Activated CD4-positive, alpha-beta T cell treated with anti-CD3 and anti-CD28 coated beads for 36 hours (primary cell): ENCODE results near the gene PDGFRB. TPM values are rescaled to one million over a fixed set of nuclear protein-coding genes. Genes with fewer than 3 reads are reported as not detected.

Source experiments
- ATAC-seq: fragments of 200-7000 bp; cut with Tn5 transposase; one replicate; pipeline ENCODE4 v1.10.0; 2021; ENCODE audit warnings: mild to moderate bottlenecking, moderate library complexity
- CTCF ChIA-PET: fragments of 350-600 bp; sonication (Branson Sonifier 250); formaldehyde crosslinking; loops from one replicate; lab custom pipeline; 2021; ENCODE audit warnings: antibody characterized with exemption; lab: Charles Lee
- POLR2A ChIA-PET: fragments of 350-600 bp; sonication (Branson Sonifier 250); formaldehyde crosslinking; loops from one replicate; lab custom pipeline; 2021; ENCODE audit warnings: antibody characterized with exemption, inconsistent platforms; lab: Charles Lee
- DNase-seq: peaks from one replicate; pipeline ENCODE4 v3.0.0-alpha.2; 2020
- H3K27ac Mint-ChIP-seq: one replicate; pipeline ENCODE4 v1.8.0; 2021; ENCODE audit warnings: mixed read lengths
- H3K27me3 Mint-ChIP-seq: one replicate; pipeline ENCODE4 v1.8.0; 2021; ENCODE audit warnings: mixed read lengths
- H3K36me3 Mint-ChIP-seq: one replicate; pipeline ENCODE4 v1.8.0; 2021; ENCODE audit warnings: low read depth, mixed read lengths
- H3K4me1 Mint-ChIP-seq: one replicate; pipeline ENCODE4 v1.8.0; 2021; ENCODE audit warnings: mixed read lengths
- H3K4me3 Mint-ChIP-seq: one replicate; pipeline ENCODE4 v1.8.0; 2021; ENCODE audit warnings: mild to moderate bottlenecking, moderate library complexity, mixed read lengths
- H3K9me3 Mint-ChIP-seq: one replicate; pipeline ENCODE4 v1.8.0; 2021; ENCODE audit warnings: low read depth, mixed read lengths
- intact Hi-C, 2 experiments: fragments of 100-400 bp; cut with DNase I in 1 of 2; cut with micrococcal nuclease in 1 of 2; formaldehyde crosslinking; loops; one replicate each; pipeline versions ENCODE4 v1.14.2 to v1.15.1; 2022 to 2024; cut with DNase I, micrococcal nuclease
- total RNA-seq, 2 experiments: library from RNA; stranded (reverse); gene quantifications; one replicate each; pipeline ENCODE4 v1.2.3, GENCODE V29; 2021

Gene PDGFRB
- total RNA-seq, 2 experiments from 2014 or later, result not detected

DNA sequence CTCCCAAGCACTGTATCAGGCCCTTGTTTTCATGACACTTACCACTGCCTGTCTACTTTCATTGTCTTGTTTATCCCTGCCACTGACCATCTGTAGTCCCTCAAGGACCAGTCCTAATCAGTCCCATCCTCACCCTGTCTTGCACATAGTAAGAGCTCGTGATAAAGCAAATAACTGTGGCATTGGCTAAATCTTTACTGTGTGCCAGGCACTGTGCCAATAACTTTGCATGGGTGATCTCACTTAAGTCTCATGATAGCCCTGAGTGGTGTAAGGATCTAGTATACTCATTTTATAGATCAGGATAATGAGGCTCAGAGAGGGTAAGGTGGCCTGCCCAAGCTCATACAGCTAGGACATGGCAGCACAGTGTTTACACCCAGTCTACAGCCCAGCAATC is 16.5 kb upstream of the PDGFRB start:
- POLR2A ChIA-PET, result no interaction called here

GRCh38 chr5:150168864-150169263 is 13.2 kb upstream of the PDGFRB start:
- no peak overlapping the region for H3K27ac Mint-ChIP-seq
- no peak overlapping the region for H3K4me3 Mint-ChIP-seq
- peaks cover 33% of the 10 kb centered on the region for H3K27me3 Mint-ChIP-seq
- intact Hi-C loops, result no loop called here
- ATAC-seq (no peak), DNase-seq (no peak)
- H3K9me3 Mint-ChIP-seq, result no peaks in the 10 kb centered on the region
- CTCF ChIA-PET, result interaction anchor here (0.7 to 0.8 kb wide), 2 partner anchors 8 to 47 kb away, joined by 3 read pairs; no protein-coding TSS in a partner anchor
- POLR2A ChIA-PET, result no interaction called here
- H3K4me1 Mint-ChIP-seq, result no peaks in the 10 kb centered on the region
- no peaks in the 10 kb centered on the region for H3K36me3 Mint-ChIP-seq

More for the DNA sequence above, 16.5 kb upstream of the PDGFRB start:
- intact Hi-C loops, result no loop called here
- ATAC-seq (no peak), DNase-seq (no peak)
- CTCF ChIA-PET, result interaction anchor here (1.2 kb wide), 2 partner anchors 61 to 261 kb away, joined by 4 read pairs; no protein-coding TSS in a partner anchor
- no peak overlapping the region for H3K4me3 Mint-ChIP-seq
- H3K36me3 Mint-ChIP-seq, result no peaks in the 10 kb centered on the region
- H3K4me1 Mint-ChIP-seq, result no peaks in the 10 kb centered on the region
- H3K9me3 Mint-ChIP-seq, result no peaks in the 10 kb centered on the region
- H3K27ac Mint-ChIP-seq, result no peak overlapping the region
- H3K27me3 Mint-ChIP-seq, result peaks cover 30% of the 10 kb centered on the region

GRCh38 chr5:150167908-150168307 is 12.3 kb upstream of the PDGFRB start:
- POLR2A ChIA-PET, result no interaction called here
- Mint-ChIP-seq H3K27me3 (peaks cover 29% of the 10 kb centered on the region), H3K4me3 (no peak overlapping the region), H3K9me3 (no peaks in the 10 kb centered on the region), H3K4me1 (no peaks in the 10 kb centered on the region), H3K36me3 (no peaks in the 10 kb centered on the region), H3K27ac (no peak overlapping the region)
- no peak for DNase-seq
- intact Hi-C loops, result no loop called here
- ATAC-seq, result no peak
- CTCF ChIA-PET, result interaction anchor here (0.7 to 0.8 kb wide), 2 partner anchors 9 to 48 kb away, joined by 3 read pairs; no protein-coding TSS in a partner anchor

DNA sequence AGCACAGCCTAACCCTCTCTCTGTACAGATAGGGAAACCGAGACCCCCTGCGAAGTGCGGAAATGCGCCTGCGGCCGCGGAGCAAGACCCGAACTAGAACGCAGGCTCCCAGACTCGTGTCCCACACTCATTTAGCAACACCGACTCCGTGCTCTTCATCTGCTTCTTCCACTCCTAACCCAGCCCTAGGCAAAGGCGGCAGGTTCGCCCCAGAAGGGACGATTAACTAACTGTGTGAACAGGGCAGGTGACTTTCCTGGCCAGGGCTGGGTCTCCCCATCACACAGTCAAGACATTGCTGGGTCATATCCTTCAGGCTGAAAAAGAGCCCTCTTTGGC is 11.8 kb upstream of the PDGFRB start:
- POLR2A ChIA-PET, result no interaction called here
- no peaks in the 10 kb centered on the region for H3K9me3 Mint-ChIP-seq
- peaks cover 29% of the 10 kb centered on the region for H3K27me3 Mint-ChIP-seq
- H3K27ac Mint-ChIP-seq, result no peak overlapping the region
- no peaks in the 10 kb centered on the region for H3K36me3 Mint-ChIP-seq
- H3K4me3 Mint-ChIP-seq, result no peak overlapping the region
- CTCF ChIA-PET, result no interaction called here
- intact Hi-C loops, result no loop called here
- H3K4me1 Mint-ChIP-seq, result no peaks in the 10 kb centered on the region
- DNase-seq (no peak), ATAC-seq (no peak)

- no peaks in the 10 kb centered on the region for H3K36me3 Mint-ChIP-seq
- ATAC-seq (no peak), DNase-seq (no peak)
- ChIA-PET POLR2A (no interaction called here), CTCF (no interaction called here)
- H3K4me3 Mint-ChIP-seq, result no peak within 1 kb of the TSS
- intact Hi-C loops, result no loop called here
- no peaks in the 10 kb centered on the region for H3K9me3 Mint-ChIP-seq
- peaks cover 27% of the 10 kb centered on the region for H3K27me3 Mint-ChIP-seq
- no peak within 1 kb of the TSS for H3K27ac Mint-ChIP-seq
- H3K4me1 Mint-ChIP-seq, result no peaks in the 10 kb centered on the region
Measured at GRCh38 chr5:150166650-150167511, 11.2 kb upstream of the PDGFRB start, which contains the start of gene CDX1. Gene CDX1 (plus strand): TSS chr5:150166778. CDS start chr5:150166877, 99 bp downstream.

- POLR2A ChIA-PET, result no interaction called here
Measured at GRCh38 chr5:150166037-150166649, 10.5 kb upstream of the PDGFRB start.

DNA sequence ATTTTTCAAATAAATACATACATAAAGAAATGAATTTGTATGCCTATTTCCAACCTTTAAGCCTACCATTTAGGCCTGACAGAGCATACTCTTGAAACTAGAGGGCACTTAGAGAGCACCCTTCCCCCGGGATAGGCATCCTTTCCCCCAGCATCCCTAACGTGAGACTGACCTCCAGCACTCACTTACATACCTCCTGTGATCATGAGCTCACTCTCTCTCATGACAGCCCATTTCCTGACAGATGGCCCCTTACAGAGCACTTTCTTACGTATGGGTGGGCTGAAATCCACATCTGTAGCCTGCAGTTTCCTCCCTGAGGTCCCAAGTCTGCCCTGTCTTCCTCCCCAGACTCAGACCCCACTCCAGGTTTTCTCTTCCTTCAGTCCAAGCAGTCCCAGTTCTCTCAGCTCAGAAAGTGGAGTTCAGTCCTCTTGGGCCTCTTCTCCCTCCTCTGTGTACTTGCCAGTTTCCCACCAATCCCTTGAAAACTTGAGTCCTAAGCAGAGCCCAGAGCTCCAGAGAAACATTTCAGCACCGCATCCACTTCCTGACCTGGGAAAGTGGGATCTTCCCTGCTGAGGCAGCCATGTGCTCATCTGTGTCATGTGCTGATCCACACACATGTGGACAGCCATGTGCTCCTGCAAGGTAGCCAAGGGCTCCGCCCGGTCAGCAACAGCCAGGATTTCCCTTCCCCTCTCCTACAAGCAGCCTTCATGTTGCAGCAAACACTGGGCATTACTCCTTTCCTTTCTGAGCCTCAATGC is 8.8 kb upstream of the PDGFRB start:
- CTCF ChIA-PET, result interaction anchor here (0.9 to 1.0 kb wide), 2 partner anchors 9 to 87 kb away, joined by 3 read pairs; no protein-coding TSS in a partner anchor
- Mint-ChIP-seq H3K4me1 (no peaks in the 10 kb centered on the region), H3K27ac (no peak overlapping the region), H3K9me3 (no peaks in the 10 kb centered on the region), H3K27me3 (peaks cover 17% of the 10 kb centered on the region), H3K4me3 (no peak overlapping the region), H3K36me3 (no peaks in the 10 kb centered on the region)
- POLR2A ChIA-PET, result no interaction called here
- ATAC-seq (no peak), DNase-seq (no peak)
- intact Hi-C loops, result loop anchor here in 1 of 2 experiments (5.0 kb wide), 1 partner anchor 188 kb away; no protein-coding TSS in a partner anchor

More at GRCh38 chr5:150166037-150166649, 10.5 kb upstream of the PDGFRB start:
- DNase-seq (no peak), ATAC-seq (no peak)
- Mint-ChIP-seq H3K4me3 (no peak overlapping the region), H3K36me3 (no peaks in the 10 kb centered on the region), H3K9me3 (no peaks in the 10 kb centered on the region), H3K27me3 (peaks cover 27% of the 10 kb centered on the region), H3K4me1 (no peaks in the 10 kb centered on the region), H3K27ac (no peak overlapping the region)
- intact Hi-C loops, result no loop called here
- CTCF ChIA-PET, result no interaction called here

DNA sequence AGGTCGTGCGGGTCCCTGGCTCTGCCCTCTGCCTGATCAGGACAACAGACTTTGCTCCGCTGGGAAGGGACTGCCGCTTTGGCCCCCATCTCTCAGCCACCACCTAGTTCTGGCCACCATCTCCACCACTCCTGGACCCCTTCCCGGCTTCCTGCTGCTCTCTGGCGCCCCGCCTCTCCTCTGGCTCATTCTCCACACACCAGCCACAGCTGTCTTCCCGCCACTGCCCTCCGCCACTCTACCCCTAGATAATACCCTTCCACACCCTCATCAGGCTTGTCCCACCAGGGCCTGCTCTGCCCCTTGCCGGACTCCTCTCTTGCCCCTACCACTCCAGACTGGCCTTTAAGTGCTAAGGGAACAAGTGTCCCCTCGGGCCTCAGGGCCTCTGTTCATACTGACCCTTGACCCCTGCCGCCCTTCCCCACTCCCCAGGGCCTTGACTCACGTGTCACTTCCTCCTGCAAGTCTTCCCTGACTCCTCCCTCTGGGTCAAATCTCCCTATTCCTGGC is 8.0 kb upstream of the PDGFRB start:
- DNase-seq, result no peak
- no peaks in the 10 kb centered on the region for H3K4me1 Mint-ChIP-seq
- ATAC-seq, result no peak
- H3K27me3 Mint-ChIP-seq, result peaks cover 14% of the 10 kb centered on the region
- H3K36me3 Mint-ChIP-seq, result no peaks in the 10 kb centered on the region
- intact Hi-C loops, result loop anchor here in 1 of 2 experiments (5.0 kb wide), 1 partner anchor 189 kb away; no protein-coding TSS in a partner anchor
- no peaks in the 10 kb centered on the region for H3K9me3 Mint-ChIP-seq
- H3K4me3 Mint-ChIP-seq, result no peak overlapping the region
- ChIA-PET POLR2A (no interaction called here), CTCF (interaction anchor here (0.7 to 1.9 kb wide), 7 partner anchors 18 to 1490 kb away, joined by 3 to 8 read pairs (median 3); no protein-coding TSS in a partner anchor)
- no peak overlapping the region for H3K27ac Mint-ChIP-seq

- H3K4me1 Mint-ChIP-seq, result no peaks in the 10 kb centered on the region
- ChIA-PET POLR2A (interaction anchor here (0.7 kb wide), 1 partner anchor 116 kb away, joined by 3 read pairs; no protein-coding TSS in a partner anchor), CTCF (interaction anchor here (0.6 to 1.9 kb wide), 8 partner anchors 19 to 1489 kb away, joined by 3 to 8 read pairs (median 3); no protein-coding TSS in a partner anchor)
- H3K9me3 Mint-ChIP-seq, result no peaks in the 10 kb centered on the region
- peaks cover 8% of the 10 kb centered on the region for H3K27me3 Mint-ChIP-seq
- ATAC-seq, result no peak
- intact Hi-C loops, result loop anchor here in 1 of 2 experiments (5.0 kb wide), 1 partner anchor 189 kb away; no protein-coding TSS in a partner anchor
- no peak overlapping the region for H3K4me3 Mint-ChIP-seq
- no peaks in the 10 kb centered on the region for H3K36me3 Mint-ChIP-seq
- DNase-seq, result no peak
- H3K27ac Mint-ChIP-seq, result no peak overlapping the region
Measured at GRCh38 chr5:150163035-150163434, 7.4 kb upstream of the PDGFRB start.

- CTCF ChIA-PET, result interaction anchor here (1.9 kb wide), 1 partner anchor 56 kb away, joined by 8 read pairs; no protein-coding TSS in a partner anchor
- DNase-seq, result no peak
- Mint-ChIP-seq H3K36me3 (no peaks in the 10 kb centered on the region), H3K27me3 (peaks cover 5% of the 10 kb centered on the region), H3K4me3 (no peak overlapping the region), H3K4me1 (no peaks in the 10 kb centered on the region), H3K27ac (no peak overlapping the region), H3K9me3 (no peaks in the 10 kb centered on the region)
- POLR2A ChIA-PET, result interaction anchor here (0.7 kb wide), 1 partner anchor 115 kb away, joined by 3 read pairs; no protein-coding TSS in a partner anchor
- intact Hi-C loops, result loop anchor here in 1 of 2 experiments (5.0 kb wide), 1 partner anchor 190 kb away; no protein-coding TSS in a partner anchor
- ATAC-seq, result no peak
Measured at GRCh38 chr5:150162142-150162513, 6.5 kb upstream of the PDGFRB start.
